Activated T-helper 2 cell treated with anti-CD3 and anti-CD28 coated beads, Interferon-gamma antibody, Interleukin-2, Interleukin-4, amounts not matched to agents 10 μg/mL and 5 μg/mL and 100 μg/mL, durations not matched to agents 14 hours and 24 hours and 36 hours (primary cell): ENCODE measurements around the gene LHFPL3. TPM values are rescaled to one million over a fixed set of nuclear protein-coding genes. Genes with fewer than 3 reads are reported as not detected.
"Not testable (repeated sequence)": the region's sequence is repeated elsewhere in the genome, so short reads cannot be mapped to it uniquely, and the experiment has no call there.

Experiments
- DNase-seq: peaks from one replicate; pipeline ENCODE4 v3.0.0; 2021; ENCODE audit warnings: low spot score
- H3K27ac Mint-ChIP-seq: one replicate; pipeline ENCODE4 v1.8.0; 2021; ENCODE audit warnings: mixed read lengths
- H3K27me3 Mint-ChIP-seq: one replicate; pipeline ENCODE4 v1.8.0; 2021; ENCODE audit warnings: low read depth, mixed read lengths
- H3K36me3 Mint-ChIP-seq: one replicate; pipeline ENCODE4 v1.8.0; 2021; ENCODE audit warnings: low read depth, mixed read lengths
- H3K4me1 Mint-ChIP-seq: one replicate; pipeline ENCODE4 v1.8.0; 2021; ENCODE audit warnings: low read depth, mixed read lengths
- H3K4me3 Mint-ChIP-seq: one replicate; pipeline ENCODE4 v1.8.0; 2021; ENCODE audit warnings: low read depth, mild to moderate bottlenecking, moderate library complexity, mixed read lengths
- H3K9me3 Mint-ChIP-seq: one replicate; pipeline ENCODE4 v1.8.0; 2021; ENCODE audit warnings: mixed read lengths
- intact Hi-C: fragments of 100-400 bp; cut with micrococcal nuclease; formaldehyde crosslinking; loops from one replicate; pipeline ENCODE4 v1.15.1; 2023
- total RNA-seq: library from RNA; stranded (reverse); gene quantifications from 2 replicates; pipeline ENCODE4 v1.2.3, GENCODE V29; 2022

LHFPL3 gene
- total RNA-seq, 1 donor from 2014 or later = not detected

- H3K9me3 Mint-ChIP-seq = no peaks in the 10 kb centered on the region
- intact Hi-C loops = no loop called here
- H3K27me3 Mint-ChIP-seq = no peaks in the 10 kb centered on the region
- no peaks in the 10 kb centered on the region for H3K36me3 Mint-ChIP-seq
- H3K4me3 Mint-ChIP-seq = no peak overlapping the region
- no peak for DNase-seq
- H3K4me1 Mint-ChIP-seq = no peaks in the 10 kb centered on the region
- no peak overlapping the region for H3K27ac Mint-ChIP-seq
Observed at GRCh38 chr7:104529567-104529966, 201.2 kb downstream of the LHFPL3 start.

- Mint-ChIP-seq H3K27me3 (no peaks in the 10 kb centered on the region), H3K36me3 (no peaks in the 10 kb centered on the region), H3K27ac (no peak overlapping the region), H3K4me3 (no peak overlapping the region), H3K4me1 (no peaks in the 10 kb centered on the region), H3K9me3 (no peaks in the 10 kb centered on the region)
- intact Hi-C loops = no loop called here
- DNase-seq = no peak
Observed at GRCh38 chr7:104530251-104530650, 201.8 kb downstream of the LHFPL3 start.

DNA sequence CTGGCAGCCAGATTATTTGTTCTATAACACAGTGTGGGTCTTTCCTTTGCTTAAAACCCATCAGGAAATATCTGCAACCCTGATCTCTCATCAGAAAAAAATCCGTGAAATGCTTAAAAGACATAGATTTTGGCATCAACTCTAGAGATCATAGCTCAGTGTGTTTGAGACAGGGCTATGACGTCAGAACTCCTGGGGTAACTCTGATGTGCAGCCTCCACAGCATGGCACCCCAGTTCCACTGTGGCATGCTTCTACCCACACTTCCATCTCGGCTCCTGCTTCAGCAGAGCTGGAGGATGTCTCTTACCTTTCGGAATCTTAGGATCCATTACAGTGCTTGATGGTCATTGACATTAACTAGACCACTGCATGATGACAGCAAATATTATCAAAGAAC, 205.7 kb downstream of the LHFPL3 start:
- DNase-seq = no peak
- H3K36me3 Mint-ChIP-seq = no peaks in the 10 kb centered on the region
- no peak overlapping the region for H3K27ac Mint-ChIP-seq
- intact Hi-C loops = no loop called here
- H3K9me3 Mint-ChIP-seq = no peaks in the 10 kb centered on the region
- no peak overlapping the region for H3K4me3 Mint-ChIP-seq
- H3K27me3 Mint-ChIP-seq = no peaks in the 10 kb centered on the region
- H3K4me1 Mint-ChIP-seq = no peaks in the 10 kb centered on the region

- Mint-ChIP-seq H3K36me3 (no peaks in the 10 kb centered on the region), H3K27me3 (no peaks in the 10 kb centered on the region), H3K4me3 (no peak overlapping the region), H3K4me1 (no peaks in the 10 kb centered on the region), H3K27ac (no peak overlapping the region), H3K9me3 (no peaks in the 10 kb centered on the region)
- intact Hi-C loops = no loop called here
- DNase-seq = no peak
Observed at GRCh38 chr7:104535841-104536240, 207.4 kb downstream of the LHFPL3 start.

GRCh38 chr7:104536956-104537355, 208.6 kb downstream of the LHFPL3 start:
- no peak for DNase-seq
- intact Hi-C loops = no loop called here
- Mint-ChIP-seq H3K27ac (no peak overlapping the region), H3K27me3 (no peaks in the 10 kb centered on the region), H3K4me3 (no peak overlapping the region), H3K4me1 (no peaks in the 10 kb centered on the region), H3K9me3 (no peaks in the 10 kb centered on the region), H3K36me3 (no peaks in the 10 kb centered on the region)

GRCh38 chr7:104538152-104538551, 209.7 kb downstream of the LHFPL3 start:
- Mint-ChIP-seq H3K4me3 (no peak overlapping the region), H3K27me3 (no peaks in the 10 kb centered on the region), H3K4me1 (no peaks in the 10 kb centered on the region), H3K36me3 (no peaks in the 10 kb centered on the region), H3K27ac (no peak overlapping the region), H3K9me3 (no peaks in the 10 kb centered on the region)
- intact Hi-C loops = no loop called here
- no peak for DNase-seq

GRCh38 chr7:104541897-104542296, 213.5 kb downstream of the LHFPL3 start:
- intact Hi-C loops = no loop called here

DNA sequence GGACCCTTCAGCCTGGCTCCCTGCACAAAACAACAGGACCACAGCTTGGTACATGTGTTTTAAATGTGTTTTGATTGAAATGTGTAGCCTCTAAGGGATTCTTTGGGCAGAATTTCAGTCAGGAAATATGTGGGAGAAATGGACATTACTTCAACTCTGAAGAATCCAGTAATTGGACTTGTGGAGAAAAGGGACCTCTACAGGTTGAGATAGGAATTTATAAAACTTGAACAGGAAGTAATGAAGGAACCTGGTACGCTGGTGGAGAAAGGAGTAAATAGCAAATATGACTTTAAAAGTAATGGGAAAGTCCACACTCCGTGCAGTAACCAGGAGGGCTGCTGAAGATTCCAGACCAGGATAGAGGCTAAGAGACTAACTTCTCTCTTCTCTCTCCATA, 220.5 kb downstream of the LHFPL3 start:
- Mint-ChIP-seq H3K27ac (no peak overlapping the region), H3K4me3 (no peak overlapping the region), H3K36me3 (no peaks in the 10 kb centered on the region), H3K9me3 (no peaks in the 10 kb centered on the region), H3K27me3 (no peaks in the 10 kb centered on the region), H3K4me1 (no peaks in the 10 kb centered on the region)
- intact Hi-C loops = no loop called here
- no peak for DNase-seq

More at GRCh38 chr7:104541897-104542296, 213.5 kb downstream of the LHFPL3 start:
- H3K4me1 Mint-ChIP-seq = no peaks in the 10 kb centered on the region
- no peak for DNase-seq
- H3K27ac Mint-ChIP-seq = no peak overlapping the region
- H3K36me3 Mint-ChIP-seq = no peaks in the 10 kb centered on the region
- H3K27me3 Mint-ChIP-seq = no peaks in the 10 kb centered on the region
- H3K9me3 Mint-ChIP-seq = no peaks in the 10 kb centered on the region
- no peak overlapping the region for H3K4me3 Mint-ChIP-seq

DNA sequence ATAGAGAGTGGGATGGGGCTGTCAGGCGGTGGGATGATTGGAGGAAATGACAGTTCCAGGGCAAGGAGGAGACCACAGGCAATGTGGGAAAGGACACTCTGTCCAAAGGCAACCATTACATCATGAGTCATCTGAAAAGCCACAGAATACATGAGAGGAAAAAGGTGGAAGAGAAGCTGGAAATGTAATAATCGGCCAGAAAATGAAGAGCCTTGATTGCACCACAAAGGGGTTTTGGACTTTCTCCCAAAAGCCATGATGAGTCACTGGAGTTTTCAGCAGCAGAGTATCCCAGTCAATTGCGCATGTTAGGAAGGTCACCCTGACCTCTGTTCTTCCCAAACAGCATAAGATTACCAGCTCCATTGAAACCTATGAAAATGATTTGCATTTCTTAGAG, 222.0 kb downstream of the LHFPL3 start:
- Mint-ChIP-seq H3K9me3 (no peaks in the 10 kb centered on the region), H3K27ac (no peak overlapping the region), H3K4me3 (no peak overlapping the region), H3K36me3 (no peaks in the 10 kb centered on the region), H3K4me1 (no peaks in the 10 kb centered on the region), H3K27me3 (no peaks in the 10 kb centered on the region)
- intact Hi-C loops = no loop called here
- no peak for DNase-seq

GRCh38 chr7:104551226-104551625, 222.8 kb downstream of the LHFPL3 start:
- Mint-ChIP-seq H3K4me3 (no peak overlapping the region), H3K4me1 (no peaks in the 10 kb centered on the region), H3K27me3 (no peaks in the 10 kb centered on the region), H3K9me3 (no peaks in the 10 kb centered on the region), H3K27ac (no peak overlapping the region), H3K36me3 (no peaks in the 10 kb centered on the region)
- intact Hi-C loops = no loop called here
- no peak for DNase-seq

- H3K36me3 Mint-ChIP-seq = no peaks in the 10 kb centered on the region
- H3K27me3 Mint-ChIP-seq = no peaks in the 10 kb centered on the region
- intact Hi-C loops = no loop called here
- no peak overlapping the region for H3K27ac Mint-ChIP-seq
- DNase-seq = peak; percentile 13
- H3K4me3 Mint-ChIP-seq = no peak overlapping the region
- no peaks in the 10 kb centered on the region for H3K4me1 Mint-ChIP-seq
- peaks cover 2% of the 10 kb centered on the region for H3K9me3 Mint-ChIP-seq
Observed at GRCh38 chr7:104552102-104552501, 223.7 kb downstream of the LHFPL3 start.

- intact Hi-C loops = no loop called here
- H3K36me3 Mint-ChIP-seq = no peaks in the 10 kb centered on the region
- H3K9me3 Mint-ChIP-seq = peaks cover 4% of the 10 kb centered on the region
Observed at GRCh38 chr7:104553074-104553473, 224.7 kb downstream of the LHFPL3 start.

GRCh38 chr7:104563350-104563901, 235.0 kb downstream of the LHFPL3 start:
- H3K36me3 Mint-ChIP-seq, H3K27me3 Mint-ChIP-seq, DNase-seq, intact Hi-C loops, H3K27ac Mint-ChIP-seq, H3K4me3 Mint-ChIP-seq, H3K9me3 Mint-ChIP-seq, H3K4me1 Mint-ChIP-seq: not testable (repeated sequence)

More at GRCh38 chr7:104553074-104553473, 224.7 kb downstream of the LHFPL3 start:
- Mint-ChIP-seq H3K27ac (no peak overlapping the region), H3K27me3 (no peaks in the 10 kb centered on the region), H3K4me1 (no peaks in the 10 kb centered on the region), H3K4me3 (no peak overlapping the region)
- no peak for DNase-seq

- no peak overlapping the region for H3K4me3 Mint-ChIP-seq
- DNase-seq = no peak
- no peaks in the 10 kb centered on the region for H3K27me3 Mint-ChIP-seq
- no peaks in the 10 kb centered on the region for H3K9me3 Mint-ChIP-seq
- H3K36me3 Mint-ChIP-seq = no peaks in the 10 kb centered on the region
- intact Hi-C loops = no loop called here
- H3K27ac Mint-ChIP-seq = no peak overlapping the region
- H3K4me1 Mint-ChIP-seq = no peaks in the 10 kb centered on the region
Observed at GRCh38 chr7:104569751-104570150, 241.3 kb downstream of the LHFPL3 start.
